Glomerular endothelial cell (primary cell): Measurements from ENCODE around the gene PRAMEF27. TPM values are rescaled to one million over a fixed set of nuclear protein-coding genes. Genes with fewer than 3 reads are reported as not detected.
"Not testable (repeated sequence)": the region's sequence is repeated elsewhere in the genome, so short reads cannot be mapped to it uniquely, and the experiment has no call there.

Source experiments
- DNase-seq: peaks from one replicate; pipeline ENCODE4 v3.0.0-alpha.2; 2011; ENCODE audit warnings: low read depth, low spot score; ENCODE audit errors: extremely low read depth
- total RNA-seq: library from RNA; depleted of rRNA; stranded (reverse); fragments of >200 nt; gene quantifications from 2 replicates; pipeline ENCODE4 v1.2.3, GENCODE V29; 2015

PRAMEF27 gene
- total RNA-seq, result not detected in 2 replicates

GRCh38 chr1:13056475-13056874 lies at the start of gene PRAMEF27:
PRAMEF27 (minus strand) TSS chr1:13056575; CDS start chr1:13053659, 2,916 bp downstream.
- not testable (repeated sequence) for DNase-seq

GRCh38 chr1:13070474-13070873 lies 14.1 kb upstream of the PRAMEF27 start, which contains the start of gene PRAMEF25:
PRAMEF25 (plus strand) TSS chr1:13070774; CDS start chr1:13073694, 2,920 bp downstream.
- not testable (repeated sequence) for DNase-seq

- DNase-seq, result not testable (repeated sequence)
These were observed 36.5 kb downstream of the PRAMEF27 start for GRCh38 chr1:13019846-13020245.

GRCh38 chr1:13011932-13012331 lies 44.4 kb downstream of the PRAMEF27 start:
- not testable (repeated sequence) for DNase-seq

GRCh38 chr1:13009348-13009747 lies 47.0 kb downstream of the PRAMEF27 start:
- DNase-seq, result not testable (repeated sequence)

GRCh38 chr1:13005732-13006131 lies 50.6 kb downstream of the PRAMEF27 start:
- not testable (repeated sequence) for DNase-seq

Other genes starting within 250 kb of the PRAMEF27 start
- not detected in 2 replicates for gene PRAMEF11, start 225.2 kb downstream of the PRAMEF27 start, total RNA-seq
- not detected in 2 replicates for gene HNRNPCL1, start 207.9 kb downstream of the PRAMEF27 start, total RNA-seq
- not detected in 2 replicates for gene PRAMEF2, start 199.5 kb downstream of the PRAMEF27 start, total RNA-seq
- gene PRAMEF4, start 170.4 kb downstream of the PRAMEF27 start, total RNA-seq, result not detected in 2 replicates
- gene PRAMEF10, start 158.3 kb downstream of the PRAMEF27 start, total RNA-seq, result not detected in 2 replicates
- gene PRAMEF7, start 140.0 kb downstream of the PRAMEF27 start, total RNA-seq, result not detected in 2 replicates
- gene PRAMEF6, start 109.0 kb downstream of the PRAMEF27 start, total RNA-seq, result not detected in 2 replicates
- not detected in 2 replicates for gene HNRNPCL3, start 4.2 kb upstream of the PRAMEF27 start, total RNA-seq
- gene PRAMEF25, start 14.2 kb upstream of the PRAMEF27 start, total RNA-seq, result not detected in 2 replicates
- gene HNRNPCL2, start 60.3 kb upstream of the PRAMEF27 start, total RNA-seq, result not detected in 2 replicates
- gene PRAMEF26, start 99.4 kb upstream of the PRAMEF27 start, total RNA-seq, result not detected in 2 replicates
- gene HNRNPCL4, start 109.1 kb upstream of the PRAMEF27 start, total RNA-seq, result 1.5 TPM in 1 of 2 replicates, not detected in the other
- gene PRAMEF9, start 115.3 kb upstream of the PRAMEF27 start, total RNA-seq, result not detected in 2 replicates
- gene PRAMEF13, start 144.8 kb upstream of the PRAMEF27 start, total RNA-seq, result not detected in 2 replicates
- not detected in 2 replicates for gene PRAMEF18, start 169.6 kb upstream of the PRAMEF27 start, total RNA-seq
- not detected in 2 replicates for gene PRAMEF5, start 197.6 kb upstream of the PRAMEF27 start, total RNA-seq
- not detected in 2 replicates for gene PRAMEF8, start 228.6 kb upstream of the PRAMEF27 start, total RNA-seq
- gene PRAMEF33, start 247.0 kb upstream of the PRAMEF27 start, total RNA-seq, result not detected in 2 replicates